Measurements from ENCODE around the gene PAFAH1B1. TPM values are rescaled to one million over a fixed set of nuclear protein-coding genes. Genes with fewer than 3 reads are reported as not detected.

PAFAH1B1 gene
- total and polyA plus RNA-seq, 10 of the 15 experiments (the other 5 are each of a cell fraction or from before 2014, with no cell fraction given), result 28.9 to 107 (median 49.1) TPM

DNA sequence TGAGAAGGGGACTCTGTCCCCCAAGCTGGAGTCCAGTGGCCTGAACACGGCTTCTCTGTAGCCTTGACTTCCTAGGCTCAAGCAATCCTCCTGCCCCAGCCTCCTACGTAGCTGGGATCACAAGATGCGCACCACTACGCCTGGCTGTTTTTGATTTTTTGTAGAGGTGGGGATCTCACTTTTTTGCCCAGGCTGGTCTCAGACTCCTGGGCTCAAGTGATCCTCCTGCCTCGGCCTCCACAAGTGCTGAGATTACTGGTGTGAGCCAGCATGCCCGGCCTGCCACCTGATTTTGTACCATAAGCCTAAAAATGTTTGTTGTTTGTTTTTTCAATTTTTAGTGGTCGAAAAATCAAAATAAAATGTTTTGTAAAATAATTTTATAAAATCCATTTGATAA lies 19.2 kb downstream of the PAFAH1B1 start (continued):
- no peak for TF ChIP-seq ZBED1 (IDR thresholded peaks at IDR 0.05; ENCODE audit: borderline replicate concordance)
- TF ChIP-seq CBFB (IDR thresholded peaks at IDR 0.05; ENCODE audit: low read depth), result no peak

DNA sequence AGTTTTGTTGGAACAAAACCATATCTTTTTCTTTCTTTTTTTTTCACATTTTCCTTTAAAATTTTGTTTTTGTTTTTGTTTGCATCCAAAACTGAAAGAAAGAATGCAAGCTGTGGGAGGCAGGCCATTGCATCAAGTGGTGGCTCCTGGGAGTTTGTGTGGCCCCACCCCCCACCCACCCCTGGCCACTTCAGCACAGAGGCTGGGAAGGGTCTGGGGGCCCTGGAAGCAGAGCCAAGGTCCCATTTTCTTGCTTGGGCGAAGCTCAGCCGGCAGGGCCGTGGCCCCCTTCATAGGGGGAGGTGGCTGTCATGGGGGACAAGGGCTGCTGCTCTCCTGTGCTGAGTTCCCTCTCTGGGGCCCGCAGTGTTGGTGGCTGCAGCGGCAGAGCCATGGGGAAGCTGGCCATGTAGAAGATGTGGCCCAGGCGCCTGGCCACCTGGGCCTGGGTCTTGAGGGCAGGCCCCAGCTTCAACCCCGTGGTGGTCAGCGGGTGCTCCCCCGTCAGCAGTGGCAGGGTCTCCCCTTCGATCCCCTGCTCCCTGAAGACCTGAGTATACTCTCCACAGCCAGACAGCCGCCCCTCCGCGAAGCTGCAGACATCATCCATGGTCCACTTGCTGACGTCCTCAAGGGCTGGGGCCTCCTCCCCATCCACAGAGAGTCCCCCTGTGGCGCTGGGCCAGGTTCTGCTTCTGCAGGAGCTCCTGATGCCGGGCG lies 19.8 kb downstream of the PAFAH1B1 start:
- Histone ChIP-seq H2AFZ (ENCODE audit: control insufficient read depth, low read depth, low read length) (no peak overlapping the region), H4K20me1 (ENCODE audit: control insufficient read depth, insufficient read depth) (0 out of 2 replicates have a peak, but pooled peaks cover 2% of the 10 kb centered on the region), H3K4me2 (ENCODE audit: control insufficient read depth, insufficient read depth) (no peak overlapping the region), H3K9ac (ENCODE audit: control insufficient read depth, insufficient read depth, low read length) (no peak overlapping the region), H3K4me3 (no peak overlapping the region), H3K27ac (ENCODE audit: control insufficient read depth, insufficient read depth) (no peak overlapping the region), H3K79me2 (ENCODE audit: control insufficient read depth, insufficient read depth, low read length) (peaks cover 87% of the 10 kb centered on the region), H3K27me3 (replicated peaks in 1 of 2; ENCODE audit: control insufficient read depth in 2 of 2, insufficient read depth in 2 of 2, low read length in 1 of 2) (no peaks in the 10 kb centered on the region), H3K9me3 (replicated peaks; ENCODE audit: control insufficient read depth, insufficient read depth, low read length) (no peaks in the 10 kb centered on the region; the same call in 2 of the 3 replicates), H3K36me3 (ENCODE audit: control insufficient read depth in 2 of 2, insufficient read depth in 2 of 2, low read length in 1 of 2) (peaks cover 4 to 11% of the 10 kb centered on the region in 2 experiments), H3K4me1 (ENCODE audit: control insufficient read depth, insufficient read depth, low read length) (no peaks in the 10 kb centered on the region)
- intact Hi-C loops (cut with micrococcal nuclease; ENCODE audit: unreplicated experiment) (no loop called here), in situ Hi-C loops (cut with MboI) (no loop called here)
- TF ChIP-seq CHD1 (IDR thresholded peaks at IDR 0.05; ENCODE audit: low read depth, low read length) (no peak), FOXK2 (IDR thresholded peaks at IDR 0.05) (no peak)
- FAIRE-seq (no peak), DNase-seq (ENCODE audit: low read depth, low spot score) (no peak), ATAC-seq (no peak)
- SMC1A ChIA-PET (ENCODE audit: uncharacterized antibody, unreplicated experiment), result interaction anchor here (1.4 kb wide), 1 partner anchor 12 kb away, joined by 3 read pairs; no protein-coding TSS in a partner anchor
- 86% methylated on average over 15 of the region's 17 CpGs for WGBS (ENCODE audit: insufficient coverage, insufficient replicate concordance, low lambda C conversion rate, missing lambda C conversion rate)
- POLR2A ChIA-PET, result no interaction called here
- BruUV-seq (replicated peaks), result no TSS peak
- CTCF ChIA-PET, result interaction anchor here (0.6 kb wide), 1 partner anchor 1455 kb away, joined by 3 read pairs; no protein-coding TSS in a partner anchor
- RAD21 ChIA-PET (ENCODE audit: unreplicated experiment), result no interaction called here

DNA sequence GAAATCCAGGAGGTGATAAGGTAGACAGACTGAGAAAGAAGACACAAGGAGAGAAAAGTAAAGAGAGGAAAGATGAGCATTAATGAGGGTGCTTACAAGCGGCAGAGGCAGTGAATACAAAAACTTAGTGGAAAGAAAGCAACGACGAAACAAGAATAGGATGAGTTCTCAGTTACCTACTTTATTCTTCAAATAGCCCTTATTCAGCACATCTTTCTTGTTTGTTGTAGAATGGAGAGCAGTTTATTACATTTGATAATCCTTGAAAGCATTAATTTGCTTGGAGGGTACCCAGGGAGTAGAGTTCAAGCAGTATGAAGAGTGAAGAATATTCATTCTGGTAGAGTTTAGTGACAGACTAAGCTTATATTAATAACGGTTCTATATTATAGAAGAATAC lies 22.4 kb downstream of the PAFAH1B1 start:
- ChIA-PET RAD21 (ENCODE audit: unreplicated experiment) (no interaction called here), SMC1A (ENCODE audit: uncharacterized antibody, unreplicated experiment) (no interaction called here), CTCF (no interaction called here), POLR2A (no interaction called here)
- 85% methylated on average over 4 of the region's 4 CpGs for WGBS (ENCODE audit: insufficient coverage, insufficient replicate concordance, low lambda C conversion rate, missing lambda C conversion rate)
- no peak overlapping the region for H3K4me3 ChIP-seq
- H3K9ac ChIP-seq (ENCODE audit: control insufficient read depth, insufficient read depth, low read length), result no peak overlapping the region
- in situ Hi-C loops (cut with MboI), result no loop called here
- no peak for DNase-seq (ENCODE audit: low read depth, low spot score)
- ATAC-seq, result no peak
- peaks cover 88% of the 10 kb centered on the region for H3K79me2 ChIP-seq (ENCODE audit: control insufficient read depth, insufficient read depth, low read length)
- BruUV-seq (replicated peaks), result TSS peak; percentile 40
- H3K27me3 ChIP-seq (replicated peaks in 1 of 2; ENCODE audit: control insufficient read depth in 2 of 2, insufficient read depth in 2 of 2, low read length in 1 of 2), result no peaks in the 10 kb centered on the region
- no peak for FAIRE-seq
- no peaks in the 10 kb centered on the region for H3K4me1 ChIP-seq (ENCODE audit: control insufficient read depth, insufficient read depth, low read length)
- H3K4me2 ChIP-seq (ENCODE audit: control insufficient read depth, insufficient read depth), result no peak overlapping the region
- H3K27ac ChIP-seq (ENCODE audit: control insufficient read depth, insufficient read depth), result no peak overlapping the region
- H4K20me1 ChIP-seq (ENCODE audit: control insufficient read depth, insufficient read depth), result peaks cover 2% of the 10 kb centered on the region; the same call in 1 of the 2 replicates
- intact Hi-C loops (cut with micrococcal nuclease; ENCODE audit: unreplicated experiment), result no loop called here
- H2AFZ ChIP-seq (ENCODE audit: control insufficient read depth, low read depth, low read length), result no peak overlapping the region
- peaks cover 4 to 9% of the 10 kb centered on the region in 2 experiments for H3K36me3 ChIP-seq (ENCODE audit: control insufficient read depth in 2 of 2, insufficient read depth in 2 of 2, low read length in 1 of 2)
- H3K9me3 ChIP-seq (replicated peaks; ENCODE audit: control insufficient read depth, insufficient read depth, low read length), result no peaks in the 10 kb centered on the region; the same call in 2 of the 3 replicates
- TF ChIP-seq, protein P1, sequence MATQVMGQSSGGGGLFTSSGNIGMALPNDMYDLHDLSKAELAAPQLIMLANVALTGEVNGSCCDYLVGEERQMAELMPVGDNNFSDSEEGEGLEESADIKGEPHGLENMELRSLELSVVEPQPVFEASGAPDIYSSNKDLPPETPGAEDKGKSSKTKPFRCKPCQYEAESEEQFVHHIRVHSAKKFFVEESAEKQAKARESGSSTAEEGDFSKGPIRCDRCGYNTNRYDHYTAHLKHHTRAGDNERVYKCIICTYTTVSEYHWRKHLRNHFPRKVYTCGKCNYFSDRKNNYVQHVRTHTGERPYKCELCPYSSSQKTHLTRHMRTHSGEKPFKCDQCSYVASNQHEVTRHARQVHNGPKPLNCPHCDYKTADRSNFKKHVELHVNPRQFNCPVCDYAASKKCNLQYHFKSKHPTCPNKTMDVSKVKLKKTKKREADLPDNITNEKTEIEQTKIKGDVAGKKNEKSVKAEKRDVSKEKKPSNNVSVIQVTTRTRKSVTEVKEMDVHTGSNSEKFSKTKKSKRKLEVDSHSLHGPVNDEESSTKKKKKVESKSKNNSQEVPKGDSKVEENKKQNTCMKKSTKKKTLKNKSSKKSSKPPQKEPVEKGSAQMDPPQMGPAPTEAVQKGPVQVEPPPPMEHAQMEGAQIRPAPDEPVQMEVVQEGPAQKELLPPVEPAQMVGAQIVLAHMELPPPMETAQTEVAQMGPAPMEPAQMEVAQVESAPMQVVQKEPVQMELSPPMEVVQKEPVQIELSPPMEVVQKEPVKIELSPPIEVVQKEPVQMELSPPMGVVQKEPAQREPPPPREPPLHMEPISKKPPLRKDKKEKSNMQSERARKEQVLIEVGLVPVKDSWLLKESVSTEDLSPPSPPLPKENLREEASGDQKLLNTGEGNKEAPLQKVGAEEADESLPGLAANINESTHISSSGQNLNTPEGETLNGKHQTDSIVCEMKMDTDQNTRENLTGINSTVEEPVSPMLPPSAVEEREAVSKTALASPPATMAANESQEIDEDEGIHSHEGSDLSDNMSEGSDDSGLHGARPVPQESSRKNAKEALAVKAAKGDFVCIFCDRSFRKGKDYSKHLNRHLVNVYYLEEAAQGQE (IDR thresholded peaks at IDR 0.05; ENCODE audit: low read depth, low read length), result no peak
- TF ChIP-seq, protein P2, sequence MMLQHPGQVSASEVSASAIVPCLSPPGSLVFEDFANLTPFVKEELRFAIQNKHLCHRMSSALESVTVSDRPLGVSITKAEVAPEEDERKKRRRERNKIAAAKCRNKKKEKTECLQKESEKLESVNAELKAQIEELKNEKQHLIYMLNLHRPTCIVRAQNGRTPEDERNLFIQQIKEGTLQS (IDR thresholded peaks at IDR 0.05; ENCODE audit: borderline replicate concordance, extremely low read depth, low read depth, low read length), result no peak
- TF ChIP-seq FOXK2 (IDR thresholded peaks at IDR 0.05), result no peak
- TF ChIP-seq, protein P3, sequence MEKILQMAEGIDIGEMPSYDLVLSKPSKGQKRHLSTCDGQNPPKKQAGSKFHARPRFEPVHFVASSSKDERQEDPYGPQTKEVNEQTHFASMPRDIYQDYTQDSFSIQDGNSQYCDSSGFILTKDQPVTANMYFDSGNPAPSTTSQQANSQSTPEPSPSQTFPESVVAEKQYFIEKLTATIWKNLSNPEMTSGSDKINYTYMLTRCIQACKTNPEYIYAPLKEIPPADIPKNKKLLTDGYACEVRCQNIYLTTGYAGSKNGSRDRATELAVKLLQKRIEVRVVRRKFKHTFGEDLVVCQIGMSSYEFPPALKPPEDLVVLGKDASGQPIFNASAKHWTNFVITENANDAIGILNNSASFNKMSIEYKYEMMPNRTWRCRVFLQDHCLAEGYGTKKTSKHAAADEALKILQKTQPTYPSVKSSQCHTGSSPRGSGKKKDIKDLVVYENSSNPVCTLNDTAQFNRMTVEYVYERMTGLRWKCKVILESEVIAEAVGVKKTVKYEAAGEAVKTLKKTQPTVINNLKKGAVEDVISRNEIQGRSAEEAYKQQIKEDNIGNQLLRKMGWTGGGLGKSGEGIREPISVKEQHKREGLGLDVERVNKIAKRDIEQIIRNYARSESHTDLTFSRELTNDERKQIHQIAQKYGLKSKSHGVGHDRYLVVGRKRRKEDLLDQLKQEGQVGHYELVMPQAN (conservative IDR thresholded peaks at IDR 0.05), result no peak
